OCI-LY3 (cell line): ENCODE measurements around the gene STON2.

Experiments
- EZH2phosphoT487 ChIP-seq: fragments of 200-600 bp; shearing (Covaris generic); IDR thresholded peaks from 2 replicates; pipeline ENCODE4 v1.6.1; 2018; ENCODE audit warnings: antibody characterized with exemption, mixed run types, low read depth
- TF ChIP-seq, protein P1 (sequence below): fragments of 200-600, 300-600 bp; sonication (generic); IDR thresholded peaks from 2 replicates; pipeline ENCODE4 v1.5.1; 2014; ENCODE audit warnings: antibody characterized with exemption, low read length, low read depth

DNA sequence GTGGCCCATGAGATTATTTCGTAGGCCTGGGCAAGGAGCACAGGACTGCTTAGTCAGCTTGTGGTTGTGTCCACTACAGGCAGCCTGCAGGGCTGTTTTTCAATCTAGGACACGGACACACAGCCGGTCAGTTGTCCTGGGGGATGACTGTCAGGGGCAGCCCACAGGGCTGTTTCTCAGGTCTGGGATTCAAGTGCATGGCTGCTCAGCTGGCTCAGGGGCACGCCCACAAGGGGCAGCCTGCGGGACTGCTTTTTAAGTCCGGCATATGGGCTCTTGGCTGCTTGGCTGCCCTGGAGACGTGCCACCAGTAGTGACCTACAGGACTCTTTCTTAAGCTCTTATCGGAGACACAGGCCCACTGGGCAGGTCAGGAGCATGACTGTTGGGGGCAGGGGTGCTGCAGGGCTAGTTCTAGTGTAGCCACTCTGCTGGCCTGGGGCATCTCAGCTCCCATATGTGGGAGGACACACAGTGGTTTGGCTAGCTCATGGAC, 152.8 kb downstream of the STON2 start:
- TF ChIP-seq, protein P1, sequence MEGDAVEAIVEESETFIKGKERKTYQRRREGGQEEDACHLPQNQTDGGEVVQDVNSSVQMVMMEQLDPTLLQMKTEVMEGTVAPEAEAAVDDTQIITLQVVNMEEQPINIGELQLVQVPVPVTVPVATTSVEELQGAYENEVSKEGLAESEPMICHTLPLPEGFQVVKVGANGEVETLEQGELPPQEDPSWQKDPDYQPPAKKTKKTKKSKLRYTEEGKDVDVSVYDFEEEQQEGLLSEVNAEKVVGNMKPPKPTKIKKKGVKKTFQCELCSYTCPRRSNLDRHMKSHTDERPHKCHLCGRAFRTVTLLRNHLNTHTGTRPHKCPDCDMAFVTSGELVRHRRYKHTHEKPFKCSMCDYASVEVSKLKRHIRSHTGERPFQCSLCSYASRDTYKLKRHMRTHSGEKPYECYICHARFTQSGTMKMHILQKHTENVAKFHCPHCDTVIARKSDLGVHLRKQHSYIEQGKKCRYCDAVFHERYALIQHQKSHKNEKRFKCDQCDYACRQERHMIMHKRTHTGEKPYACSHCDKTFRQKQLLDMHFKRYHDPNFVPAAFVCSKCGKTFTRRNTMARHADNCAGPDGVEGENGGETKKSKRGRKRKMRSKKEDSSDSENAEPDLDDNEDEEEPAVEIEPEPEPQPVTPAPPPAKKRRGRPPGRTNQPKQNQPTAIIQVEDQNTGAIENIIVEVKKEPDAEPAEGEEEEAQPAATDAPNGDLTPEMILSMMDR, result no peak
- TF ChIP-seq EZH2phosphoT487, result no peak
